Osteocyte (in vitro differentiated cells): ENCODE results near the gene POU3F1. TPM values are rescaled to one million over a fixed set of nuclear protein-coding genes. Genes with fewer than 3 reads are reported as not detected.

ENCODE experiments used
- DNase-seq: peaks from one replicate; pipeline ENCODE4 v3.0.0; 2021; ENCODE audit warnings: mixed read lengths; ENCODE audit not compliant: unreplicated experiment; ENCODE audit errors: extremely low spot score
- H3K27ac Mint-ChIP-seq: one replicate; pipeline ENCODE4 v1.8.0; 2021; ENCODE audit warnings: mild to moderate bottlenecking, mixed read lengths; ENCODE audit not compliant: unreplicated experiment
- H3K27me3 Mint-ChIP-seq: one replicate; pipeline ENCODE4 v1.8.0; 2021; ENCODE audit warnings: mixed read lengths; ENCODE audit not compliant: unreplicated experiment
- H3K36me3 Mint-ChIP-seq: one replicate; pipeline ENCODE4 v1.8.0; 2021; ENCODE audit warnings: mixed read lengths; ENCODE audit not compliant: unreplicated experiment
- H3K4me1 Mint-ChIP-seq: one replicate; pipeline ENCODE4 v1.8.0; 2021; ENCODE audit warnings: mixed read lengths; ENCODE audit not compliant: unreplicated experiment
- H3K4me3 Mint-ChIP-seq: one replicate; pipeline ENCODE4 v1.8.0; 2021; ENCODE audit warnings: mild to moderate bottlenecking, moderate library complexity, mixed read lengths; ENCODE audit not compliant: unreplicated experiment
- H3K9me3 Mint-ChIP-seq: one replicate; pipeline ENCODE4 v1.8.0; 2021; ENCODE audit warnings: mixed read lengths; ENCODE audit not compliant: unreplicated experiment
- total RNA-seq: library from RNA; stranded (reverse); gene quantifications from 2 replicates; pipeline ENCODE4 v1.2.1, GENCODE V29; 2021
- TF ChIP-seq, protein P1 (sequence below): fragments of 200-600 bp; sonication (generic); IDR thresholded peaks from 2 replicates; pipeline ENCODE4 v1.5.0; 2021; ENCODE audit warnings: antibody characterized with exemption, mild to moderate bottlenecking, moderate library complexity

Gene POU3F1
- total RNA-seq, 1 donor from 2014 or later = 1.8 TPM

DNA sequence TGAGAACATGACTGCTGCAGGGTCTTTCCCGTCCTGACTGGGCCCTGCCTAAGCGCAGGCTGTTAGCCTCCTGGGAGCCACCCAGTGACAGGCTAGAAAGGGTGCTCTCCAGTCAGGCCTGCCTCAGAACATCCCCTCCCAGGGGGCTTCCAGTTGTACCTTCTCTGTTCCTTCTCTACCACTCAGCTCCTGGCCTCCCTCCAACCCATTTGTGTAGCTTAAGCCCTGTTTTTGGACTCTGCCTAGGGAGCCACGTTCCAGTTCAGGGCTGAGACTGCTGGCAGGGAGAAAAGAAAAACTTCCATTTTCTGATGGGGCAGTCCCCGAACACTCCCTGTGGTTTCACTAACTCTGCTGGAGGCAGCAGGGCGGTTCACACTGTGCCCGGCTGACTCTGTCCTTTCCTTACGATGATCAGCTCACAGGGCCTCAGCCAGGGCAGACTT is 15.3 kb upstream of the POU3F1 start:
- DNase-seq = no peak
- no peaks in the 10 kb centered on the region for H3K36me3 Mint-ChIP-seq
- H3K27ac Mint-ChIP-seq = no peak overlapping the region
- H3K9me3 Mint-ChIP-seq = no peaks in the 10 kb centered on the region
- no peak overlapping the region for H3K4me3 Mint-ChIP-seq
- peaks cover 7% of the 10 kb centered on the region for H3K4me1 Mint-ChIP-seq
- peaks cover 7% of the 10 kb centered on the region for H3K27me3 Mint-ChIP-seq
- TF ChIP-seq, protein P1, sequence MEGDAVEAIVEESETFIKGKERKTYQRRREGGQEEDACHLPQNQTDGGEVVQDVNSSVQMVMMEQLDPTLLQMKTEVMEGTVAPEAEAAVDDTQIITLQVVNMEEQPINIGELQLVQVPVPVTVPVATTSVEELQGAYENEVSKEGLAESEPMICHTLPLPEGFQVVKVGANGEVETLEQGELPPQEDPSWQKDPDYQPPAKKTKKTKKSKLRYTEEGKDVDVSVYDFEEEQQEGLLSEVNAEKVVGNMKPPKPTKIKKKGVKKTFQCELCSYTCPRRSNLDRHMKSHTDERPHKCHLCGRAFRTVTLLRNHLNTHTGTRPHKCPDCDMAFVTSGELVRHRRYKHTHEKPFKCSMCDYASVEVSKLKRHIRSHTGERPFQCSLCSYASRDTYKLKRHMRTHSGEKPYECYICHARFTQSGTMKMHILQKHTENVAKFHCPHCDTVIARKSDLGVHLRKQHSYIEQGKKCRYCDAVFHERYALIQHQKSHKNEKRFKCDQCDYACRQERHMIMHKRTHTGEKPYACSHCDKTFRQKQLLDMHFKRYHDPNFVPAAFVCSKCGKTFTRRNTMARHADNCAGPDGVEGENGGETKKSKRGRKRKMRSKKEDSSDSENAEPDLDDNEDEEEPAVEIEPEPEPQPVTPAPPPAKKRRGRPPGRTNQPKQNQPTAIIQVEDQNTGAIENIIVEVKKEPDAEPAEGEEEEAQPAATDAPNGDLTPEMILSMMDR = no peak

DNA sequence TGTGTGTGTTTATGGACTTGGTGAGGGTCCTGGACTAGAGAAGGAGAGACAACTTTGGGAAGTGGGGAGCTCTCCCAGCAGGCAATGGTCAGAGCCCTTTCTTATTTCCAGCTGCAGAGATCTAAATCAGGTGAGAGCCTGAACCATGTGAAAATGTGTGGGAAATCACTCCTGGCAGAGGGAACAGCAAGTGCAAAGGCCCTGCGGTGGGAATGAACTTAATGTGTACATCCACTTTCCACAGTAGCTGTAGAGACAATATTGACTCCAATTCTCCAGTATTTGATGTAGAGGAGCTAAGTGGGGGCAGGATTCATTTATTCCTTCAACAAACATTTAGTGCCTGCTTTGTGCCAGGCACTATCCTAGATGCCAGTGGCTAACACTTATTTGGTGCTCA is 14.7 kb upstream of the POU3F1 start:
- no peak overlapping the region for H3K4me3 Mint-ChIP-seq
- no peaks in the 10 kb centered on the region for H3K9me3 Mint-ChIP-seq
- H3K4me1 Mint-ChIP-seq = peaks cover 7% of the 10 kb centered on the region
- DNase-seq = no peak
- TF ChIP-seq, protein P1 = no peak
- no peaks in the 10 kb centered on the region for H3K36me3 Mint-ChIP-seq
- H3K27ac Mint-ChIP-seq = no peak overlapping the region
- H3K27me3 Mint-ChIP-seq = peaks cover 11% of the 10 kb centered on the region

DNA sequence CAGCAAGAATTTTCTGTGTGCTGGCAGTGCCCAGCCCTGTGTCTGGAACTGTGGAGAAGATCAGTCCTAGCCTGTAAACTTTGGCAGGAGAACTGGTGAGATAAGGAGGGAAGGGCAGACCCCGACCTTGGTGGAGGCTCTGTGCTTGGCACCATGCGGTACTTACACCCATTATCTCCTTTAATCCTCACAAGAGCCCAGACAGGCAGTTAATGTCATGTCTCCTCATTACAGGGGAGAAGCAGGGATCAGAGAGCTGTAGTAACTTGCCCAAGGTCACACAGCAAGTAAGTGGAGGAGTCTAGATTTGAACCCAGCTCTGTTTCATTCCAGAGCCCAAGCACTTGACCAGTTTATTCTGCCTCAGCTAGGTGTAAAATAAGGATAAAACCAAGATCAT is 13.9 kb upstream of the POU3F1 start:
- Mint-ChIP-seq H3K36me3 (no peaks in the 10 kb centered on the region), H3K9me3 (no peaks in the 10 kb centered on the region), H3K4me3 (no peak overlapping the region), H3K27ac (no peak overlapping the region), H3K4me1 (peaks cover 7% of the 10 kb centered on the region), H3K27me3 (peaks cover 11% of the 10 kb centered on the region)
- DNase-seq = no peak
- TF ChIP-seq, protein P1 = no peak

DNA sequence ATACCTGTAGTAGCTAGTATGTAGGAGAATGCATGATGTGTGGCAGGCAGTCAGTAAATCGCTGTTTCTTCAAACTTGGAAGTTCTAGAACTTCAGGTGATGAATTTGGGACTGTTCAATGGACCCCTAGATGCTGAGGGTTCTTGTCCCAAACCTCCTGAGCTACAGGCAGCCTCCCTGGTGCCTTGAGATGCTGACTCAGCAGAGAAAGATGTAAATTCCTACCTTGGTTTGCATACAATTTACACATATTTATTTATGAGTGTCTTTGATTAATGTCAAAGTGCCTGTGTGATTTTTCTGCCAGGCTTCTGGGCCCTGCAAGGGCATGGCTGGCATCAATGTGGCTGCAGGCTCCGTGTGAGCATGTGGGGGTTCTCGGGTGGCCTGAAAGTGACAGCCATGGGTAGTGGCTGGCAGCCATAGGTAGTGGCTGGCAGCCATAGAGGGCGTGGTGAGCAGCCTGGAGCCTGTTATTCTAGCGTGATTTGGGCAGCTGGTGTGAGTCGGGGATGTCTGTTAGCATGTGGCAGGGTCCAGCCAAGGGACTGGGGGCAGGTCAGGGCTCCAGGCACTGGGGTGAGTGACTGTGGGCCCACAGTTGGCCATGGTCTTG is 13.2 kb upstream of the POU3F1 start:
- peaks cover 16% of the 10 kb centered on the region for H3K27me3 Mint-ChIP-seq
- H3K4me3 Mint-ChIP-seq = no peak overlapping the region
- TF ChIP-seq, protein P1 = no peak
- peaks cover 7% of the 10 kb centered on the region for H3K4me1 Mint-ChIP-seq
- no peak for DNase-seq
- no peaks in the 10 kb centered on the region for H3K36me3 Mint-ChIP-seq
- H3K27ac Mint-ChIP-seq = no peak overlapping the region
- no peaks in the 10 kb centered on the region for H3K9me3 Mint-ChIP-seq

DNA sequence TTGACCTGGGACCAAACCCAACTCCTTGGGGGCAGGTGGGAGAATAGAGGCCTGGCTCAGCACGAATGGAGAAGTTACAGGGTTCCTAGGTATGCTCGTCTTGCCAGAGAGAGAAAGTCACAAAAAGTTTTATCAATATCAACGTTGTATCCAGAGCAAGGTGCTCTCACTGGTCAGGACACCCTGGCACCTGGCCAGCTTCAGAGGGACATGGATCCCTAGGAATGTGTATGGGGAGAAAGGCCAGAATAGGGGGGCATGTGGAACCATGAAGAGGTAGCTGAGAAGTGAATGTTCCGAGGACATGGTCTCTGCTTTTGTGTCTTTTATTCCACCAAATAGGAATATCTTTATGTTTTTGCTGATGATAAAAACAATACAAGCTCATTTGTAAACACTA is 9.4 kb upstream of the POU3F1 start:
- Mint-ChIP-seq H3K9me3 (no peaks in the 10 kb centered on the region), H3K4me1 (peaks cover 7% of the 10 kb centered on the region), H3K27ac (no peak overlapping the region), H3K4me3 (no peak overlapping the region), H3K36me3 (no peaks in the 10 kb centered on the region), H3K27me3 (peaks cover 32% of the 10 kb centered on the region)
- TF ChIP-seq, protein P1 = no peak
- DNase-seq = no peak
